ENCODE results near the gene NTF4.

- no peak for TF ChIP-seq EZH2phosphoT487 (IDR thresholded peaks at IDR 0.05; ENCODE audit: borderline replicate concordance, low read depth)
- no peak for TF ChIP-seq GABPA (IDR thresholded peaks at IDR 0.05; ENCODE audit: low read depth)
- TF ChIP-seq, protein P1, sequence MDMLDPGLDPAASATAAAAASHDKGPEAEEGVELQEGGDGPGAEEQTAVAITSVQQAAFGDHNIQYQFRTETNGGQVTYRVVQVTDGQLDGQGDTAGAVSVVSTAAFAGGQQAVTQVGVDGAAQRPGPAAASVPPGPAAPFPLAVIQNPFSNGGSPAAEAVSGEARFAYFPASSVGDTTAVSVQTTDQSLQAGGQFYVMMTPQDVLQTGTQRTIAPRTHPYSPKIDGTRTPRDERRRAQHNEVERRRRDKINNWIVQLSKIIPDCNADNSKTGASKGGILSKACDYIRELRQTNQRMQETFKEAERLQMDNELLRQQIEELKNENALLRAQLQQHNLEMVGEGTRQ (IDR thresholded peaks at IDR 0.05; ENCODE audit: borderline replicate concordance, low read depth, low read length): no peak
- TF ChIP-seq CTCF (IDR thresholded peaks at IDR 0.05): no peak
- no peak for TF ChIP-seq YY1 (IDR thresholded peaks at IDR 0.05; ENCODE audit: low read depth)
- TF ChIP-seq CHD2 (IDR thresholded peaks at IDR 0.05; ENCODE audit: low read length, partially characterized antibody): no peak
Measured at GRCh38 chr19:49057636-49058234, 6.9 kb downstream of the NTF4 start, which contains the start of gene CGB7.

All from SK-N-SH (cell line).